H9 (cell line): ENCODE results near the gene OR2T12. TPM values are rescaled to one million over a fixed set of nuclear protein-coding genes. Genes with fewer than 3 reads are reported as not detected.

ENCODE experiments used
- DNase-seq: peaks from one replicate; pipeline ENCODE4 v3.0.0-alpha.2; 2017
- H2AFZ ChIP-seq: one replicate; pipeline ENCODE4 v1.6.1; 2013; ENCODE audit warnings: mild to moderate bottlenecking, low read length, control low read depth, moderate library complexity
- H2AK5ac ChIP-seq: 2 replicates; pipeline ENCODE4 v1.6.1; 2013; ENCODE audit warnings: low read length, control low read depth, mixed read lengths; ENCODE audit not compliant: insufficient read length
- H2BK120ac ChIP-seq: one replicate; pipeline ENCODE4 v1.6.1; 2013; ENCODE audit warnings: low read depth, mild to moderate bottlenecking, low read length, control low read depth, inconsistent platforms; ENCODE audit not compliant: poor library complexity, severe bottlenecking
- H2BK12ac ChIP-seq: 2 replicates; pipeline ENCODE4 v1.6.1; 2013; ENCODE audit warnings: low read length, control low read depth, mixed read lengths, low read depth; ENCODE audit not compliant: insufficient read length
- H2BK15ac ChIP-seq: 2 replicates; pipeline ENCODE4 v1.6.1; 2013; ENCODE audit warnings: low read depth, low read length, control low read depth
- H2BK20ac ChIP-seq: one replicate; pipeline ENCODE4 v1.6.1; 2013; ENCODE audit warnings: low read depth, mild to moderate bottlenecking, low read length, control low read depth, inconsistent platforms; ENCODE audit not compliant: poor library complexity, severe bottlenecking
- H2BK5ac ChIP-seq: 2 replicates; pipeline ENCODE4 v1.6.1; 2013; ENCODE audit warnings: low read length, control low read depth, mixed read lengths; ENCODE audit not compliant: insufficient read length
- H3K14ac ChIP-seq: 2 replicates; pipeline ENCODE4 v1.6.1; 2013; ENCODE audit warnings: low read length, control low read depth; ENCODE audit not compliant: insufficient read depth
- H3K18ac ChIP-seq: 2 replicates; pipeline ENCODE4 v1.6.1; 2013; ENCODE audit warnings: low read depth, mild to moderate bottlenecking, mixed read lengths, low read length, control low read depth; ENCODE audit not compliant: insufficient read length
- H3K23ac ChIP-seq: 2 replicates; pipeline ENCODE4 v1.6.1; 2013; ENCODE audit warnings: low read length, control low read depth, mixed read lengths, low read depth; ENCODE audit not compliant: insufficient read length
- H3K23me2 ChIP-seq: 2 replicates; pipeline ENCODE4 v1.6.1; 2013; ENCODE audit warnings: low read depth, mild to moderate bottlenecking, mixed read lengths, low read length, control low read depth; ENCODE audit not compliant: insufficient read length, poor library complexity, severe bottlenecking
- H3K27ac ChIP-seq: 2 replicates; pipeline ENCODE4 v1.5.1; 2013; ENCODE audit warnings: low read length, control low read depth, mixed read lengths, low read depth; ENCODE audit not compliant: insufficient read length
- H3K27me3 ChIP-seq: 2 replicates; pipeline ENCODE4 v1.6.1; 2013; ENCODE audit warnings: low read length, control low read depth, inconsistent platforms; ENCODE audit not compliant: insufficient read depth
- H3K4ac ChIP-seq: 2 replicates; pipeline ENCODE4 v1.6.1; 2013; ENCODE audit warnings: low read depth, mild to moderate bottlenecking, control low read depth, inconsistent platforms, low read length, moderate library complexity
- H3K4me1 ChIP-seq: 2 replicates; pipeline ENCODE4 v1.6.1; 2013; ENCODE audit warnings: low read length, control low read depth, inconsistent platforms; ENCODE audit not compliant: insufficient read depth
- H3K4me2 ChIP-seq: 2 replicates; pipeline ENCODE4 v1.6.1; 2013; ENCODE audit warnings: low read length, control low read depth, mixed read lengths; ENCODE audit not compliant: insufficient read length, insufficient read depth
- H3K56ac ChIP-seq: 2 replicates; pipeline ENCODE4 v1.6.1; 2013; ENCODE audit warnings: low read depth, mild to moderate bottlenecking, mixed read lengths, low read length, control low read depth; ENCODE audit not compliant: insufficient read length
- H3K79me1 ChIP-seq: 2 replicates; pipeline ENCODE4 v1.6.1; 2013; ENCODE audit warnings: low read depth, mild to moderate bottlenecking, moderate library complexity, low read length, control low read depth, inconsistent platforms; ENCODE audit not compliant: insufficient read depth, poor library complexity, severe bottlenecking
- H3K79me2 ChIP-seq: 2 replicates; pipeline ENCODE4 v1.6.1; 2013; ENCODE audit warnings: low read length, control low read depth, inconsistent platforms; ENCODE audit not compliant: insufficient read depth
- H3K9ac ChIP-seq: 2 replicates; pipeline ENCODE4 v1.6.1; 2013; ENCODE audit warnings: low read length, control low read depth, mixed read lengths; ENCODE audit not compliant: insufficient read length; ENCODE audit errors: extremely low read depth
- H3K9me3 ChIP-seq: one replicate; pipeline ENCODE4 v1.6.1; 2013; ENCODE audit warnings: low read depth, low read length, inconsistent platforms; ENCODE audit not compliant: control insufficient read depth
- H3T11ph ChIP-seq: one replicate; pipeline ENCODE4 v1.6.1; 2013; ENCODE audit warnings: mild to moderate bottlenecking, low read length, control low read depth, inconsistent platforms
- H4K20me1 ChIP-seq: one replicate; pipeline ENCODE4 v1.6.1; 2013; ENCODE audit not compliant: control insufficient read depth, insufficient read length, insufficient read depth
- H4K5ac ChIP-seq: 2 replicates; pipeline ENCODE4 v1.6.1; 2013; ENCODE audit warnings: low read depth, mild to moderate bottlenecking, mixed read lengths, low read length, control low read depth; ENCODE audit not compliant: insufficient read length
- H4K8ac ChIP-seq: replicated peaks from 2 replicates; pipeline ENCODE4 v1.6.1; 2013; ENCODE audit warnings: low read length, control low read depth, mixed read lengths, low read depth; ENCODE audit not compliant: insufficient read length
- H4K91ac ChIP-seq: 2 replicates; pipeline ENCODE4 v1.6.1; 2013; ENCODE audit warnings: low read depth, mild to moderate bottlenecking, moderate library complexity, mixed read lengths, low read length, control low read depth; ENCODE audit not compliant: insufficient read length
- H3K27ac Mint-ChIP-seq, 3 experiments: 2 replicates in 2 of 3; 3 replicates in 1 of 3; pipeline ENCODE4 v1.8.0; 2020 to 2021; ENCODE audit warnings: mixed read lengths in 3 of 3, mild to moderate bottlenecking in 1 of 3, moderate library complexity in 1 of 3
- H3K27me3 Mint-ChIP-seq: 2 replicates; pipeline ENCODE4 v1.8.0; 2021; ENCODE audit warnings: low read depth, mild to moderate bottlenecking, moderate library complexity, mixed read lengths
- H3K36me3 Mint-ChIP-seq, 3 experiments: 2 replicates in 2 of 3; 3 replicates in 1 of 3; pipeline ENCODE4 v1.8.0; 2020 to 2021; ENCODE audit warnings: low read depth in 3 of 3, mixed read lengths in 3 of 3; ENCODE audit not compliant: insufficient read depth in 1 of 3
- H3K4me1 Mint-ChIP-seq, 2 experiments: 2 replicates each; pipeline ENCODE4 v1.8.0; 2020; ENCODE audit warnings: mixed read lengths in 2 of 2
- H3K4me3 Mint-ChIP-seq, 2 experiments: 2 replicates in 1 of 2; 3 replicates in 1 of 2; pipeline ENCODE4 v1.8.0; 2020 to 2021; ENCODE audit warnings: mild to moderate bottlenecking in 2 of 2, mixed read lengths in 2 of 2, moderate library complexity in 1 of 2
- H3K9me3 Mint-ChIP-seq, 2 experiments: 2 replicates in 1 of 2; 3 replicates in 1 of 2; pipeline ENCODE4 v1.8.0; 2020; ENCODE audit warnings: mild to moderate bottlenecking in 2 of 2, mixed read lengths in 2 of 2, moderate library complexity in 1 of 2
- WGBS: extraction: QIAGEN DNeasy Blood & Tissue Kit; methylation state at CpG from one replicate; pipeline ENCODE4 v1.1.7; 2013; ENCODE audit warnings: missing lambda C conversion rate, low lambda C conversion rate, mixed read lengths; ENCODE audit not compliant: insufficient read length; ENCODE audit errors: extremely low coverage; 5-methylcytosine and 5-hydroxymethylcytosine counted together
- total RNA-seq: library from RNA; stranded (reverse); gene quantifications from 2 replicates; pipeline ENCODE4 v1.2.1, GENCODE V29; 2021
- TF ChIP-seq, protein P1 (sequence below): fragments of 200-600 bp; sonication (generic); conservative IDR thresholded peaks from 3 replicates; pipeline ENCODE4 v1.8.0; 2021; ENCODE audit warnings: antibody characterized with exemption, mild to moderate bottlenecking

The OR2T12 gene
- total RNA-seq, 1 experiment from 2014 or later: not detected

DNA sequence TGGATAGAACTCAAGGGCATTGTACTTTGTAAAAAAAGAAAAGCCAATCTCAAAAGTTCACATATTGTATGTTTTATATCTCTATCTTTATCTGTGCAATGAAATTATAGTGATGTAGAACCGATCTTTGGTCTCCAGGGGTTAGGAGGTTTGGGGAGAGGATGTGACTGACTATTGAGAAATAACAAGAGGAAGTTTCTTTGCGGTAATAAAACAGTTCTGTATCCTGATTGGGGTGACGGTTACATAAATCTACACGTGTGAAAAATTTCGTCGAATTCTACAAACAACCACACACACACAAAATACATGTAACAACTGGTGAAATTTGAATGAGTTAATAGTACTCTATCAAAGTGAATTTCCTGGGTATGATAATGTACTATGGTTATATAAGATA, 14.8 kb downstream of the OR2T12 start:
- Histone ChIP-seq H2AFZ (no peak overlapping the region), H3K27ac (no peak overlapping the region), H3K79me1 (no peaks in the 10 kb centered on the region), H2BK15ac (no peak overlapping the region), H2BK12ac (no peak overlapping the region), H2BK20ac (no peak overlapping the region), H2AK5ac (no peak overlapping the region), H3K4ac (no peak overlapping the region), H2BK120ac (no peak overlapping the region), H4K5ac (no peak overlapping the region), H3K4me2 (no peak overlapping the region), H4K91ac (no peak overlapping the region), H3K56ac (no peak overlapping the region), H3K23me2 (no peaks in the 10 kb centered on the region), H3K9ac (no peak overlapping the region), H3K79me2 (no peaks in the 10 kb centered on the region), H2BK5ac (no peak overlapping the region), H3K9me3 (peaks cover 36% of the 10 kb centered on the region), H3K23ac (no peak overlapping the region), H4K8ac (no peak overlapping the region), H3K27me3 (no peaks in the 10 kb centered on the region), H4K20me1 (no peaks in the 10 kb centered on the region), H3K14ac (no peak overlapping the region), H3K4me1 (no peaks in the 10 kb centered on the region), H3T11ph (no peak overlapping the region), H3K18ac (no peak overlapping the region)
- TF ChIP-seq, protein P1, sequence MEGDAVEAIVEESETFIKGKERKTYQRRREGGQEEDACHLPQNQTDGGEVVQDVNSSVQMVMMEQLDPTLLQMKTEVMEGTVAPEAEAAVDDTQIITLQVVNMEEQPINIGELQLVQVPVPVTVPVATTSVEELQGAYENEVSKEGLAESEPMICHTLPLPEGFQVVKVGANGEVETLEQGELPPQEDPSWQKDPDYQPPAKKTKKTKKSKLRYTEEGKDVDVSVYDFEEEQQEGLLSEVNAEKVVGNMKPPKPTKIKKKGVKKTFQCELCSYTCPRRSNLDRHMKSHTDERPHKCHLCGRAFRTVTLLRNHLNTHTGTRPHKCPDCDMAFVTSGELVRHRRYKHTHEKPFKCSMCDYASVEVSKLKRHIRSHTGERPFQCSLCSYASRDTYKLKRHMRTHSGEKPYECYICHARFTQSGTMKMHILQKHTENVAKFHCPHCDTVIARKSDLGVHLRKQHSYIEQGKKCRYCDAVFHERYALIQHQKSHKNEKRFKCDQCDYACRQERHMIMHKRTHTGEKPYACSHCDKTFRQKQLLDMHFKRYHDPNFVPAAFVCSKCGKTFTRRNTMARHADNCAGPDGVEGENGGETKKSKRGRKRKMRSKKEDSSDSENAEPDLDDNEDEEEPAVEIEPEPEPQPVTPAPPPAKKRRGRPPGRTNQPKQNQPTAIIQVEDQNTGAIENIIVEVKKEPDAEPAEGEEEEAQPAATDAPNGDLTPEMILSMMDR: no peak
- Mint-ChIP-seq H3K4me3 (no peak overlapping the region), H3K27me3 (no peaks in the 10 kb centered on the region), H3K9me3 (peaks cover 73 to 86% of the 10 kb centered on the region in 2 experiments), H3K27ac (no peak overlapping the region), H3K4me1 (no peaks in the 10 kb centered on the region), H3K36me3 (peaks cover 0 to 35% (median 0%) of the 10 kb centered on the region in 3 experiments; a peak in 5 of 7 replicates)
- DNase-seq: no peak
- no CpG with 5 or more reads among the region's 6 CpGs for WGBS
